ENCODE data around the gene ELOVL3.

DNA sequence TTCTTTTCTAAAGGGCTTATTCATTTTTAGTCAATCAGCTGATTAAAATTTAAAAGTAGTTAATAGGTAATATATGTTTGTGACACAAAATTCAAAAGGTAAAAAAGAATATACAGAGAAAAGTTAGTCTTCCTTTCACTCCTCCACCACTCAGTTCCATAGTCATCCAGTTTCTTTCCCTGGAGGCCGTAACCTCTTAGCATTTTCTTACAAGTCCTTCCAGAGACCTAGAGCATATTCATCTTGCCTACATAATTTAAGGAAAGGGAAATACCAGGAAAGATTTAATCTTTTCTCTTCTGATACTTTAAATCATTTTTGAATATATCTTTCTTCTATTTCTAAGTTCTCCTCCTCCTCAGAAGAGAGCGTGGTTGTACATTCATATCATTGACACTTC lies 29.3 kb downstream of the ELOVL3 start:
- TF ChIP-seq MXI1 (IDR thresholded peaks at IDR 0.05; ENCODE audit: borderline replicate concordance, low read depth, low read length) (no peak), POLR2A (IDR thresholded peaks at IDR 0.05; ENCODE audit: low read depth, low read length) (no peak), CTCF (conservative IDR thresholded peaks at IDR 0.05; ENCODE audit: low read depth, low read length) (no peak), MAZ (IDR thresholded peaks at IDR 0.05; ENCODE audit: borderline replicate concordance, low read depth, low read length) (no peak), CEBPB (IDR thresholded peaks at IDR 0.05; ENCODE audit: low read depth, low read length) (no peak), RAD21 (IDR thresholded peaks at IDR 0.05; ENCODE audit: low read length) (no peak), RFX5 (IDR thresholded peaks at IDR 0.05; ENCODE audit: low read depth, low read length) (no peak), SMC3 (IDR thresholded peaks at IDR 0.05; ENCODE audit: low read depth, low read length) (no peak), CHD1 (IDR thresholded peaks at IDR 0.05; ENCODE audit: low read depth, low read length) (no peak), USF2 (IDR thresholded peaks at IDR 0.05; ENCODE audit: low read depth, low read length) (no peak)

Measured in IMR-90 (cell line).